Right atrium auricular region (tissue), 2 donors: ENCODE measurements around the gene RBM38. TPM values are rescaled to one million over a fixed set of nuclear protein-coding genes. Genes with fewer than 3 reads are reported as not detected.

ENCODE experiments used
- DNase-seq: peaks from one replicate; pipeline ENCODE4 v3.0.0-alpha.2; 2019; ENCODE audit warnings: low spot score
- H3K27ac ChIP-seq, 2 donors: fragments of 200-600 bp; sonication (generic); 1 replicate in 1 of 2; 2 replicates in 1 of 2; pipeline ENCODE4 v1.5.1; 2016 to 2019
- H3K27me3 ChIP-seq, 2 donors: fragments of 200-600 bp; sonication (generic); one replicate each; pipeline versions ENCODE4 v1.5.1 to v1.6.0; 2017 to 2019
- H3K36me3 ChIP-seq: fragments of 200-600 bp; sonication (generic); one replicate; pipeline ENCODE4 v1.5.1; 2016
- H3K4me1 ChIP-seq, 2 donors: fragments of 200-600 bp; sonication (generic); one replicate each; pipeline versions ENCODE4 v1.5.1 to v1.6.0; 2017 to 2019
- H3K4me3 ChIP-seq, 2 donors: fragments of 200-600 bp; sonication (generic); 1 replicate in 1 of 2; 2 replicates in 1 of 2; pipeline ENCODE4 v1.5.1; 2017 to 2019; ENCODE audit warnings: mild to moderate bottlenecking in 1 of 2, moderate library complexity in 1 of 2
- H3K9me3 ChIP-seq, 2 donors: fragments of 200-600 bp; sonication (generic); one replicate each; pipeline ENCODE4 v1.5.1; 2019
- CTCF ChIP-seq, 2 donors: fragments of 200-600 bp; sonication (generic); IDR thresholded peaks; one replicate each; pipeline ENCODE4 v1.5.1; 2019; ENCODE audit warnings: antibody characterized with exemption in 2 of 2
- total RNA-seq, 2 donors: library from RNA; depleted of rRNA; stranded (reverse); fragments of >200 nt; gene quantifications; one replicate each; pipeline ENCODE4 v1.1.0, GENCODE V29; 2016

Gene RBM38
- total RNA-seq, 2 donors from 2014 or later: 127 to 151 TPM

GRCh38 chr20:57407541-57407956 is 16.4 kb downstream of the RBM38 start:
- Histone ChIP-seq H3K9me3 (no peaks in the 10 kb centered on the region), H3K4me3 (no peak overlapping the region), H3K27ac (peak overlapping the region; percentile 75 to 76), H3K27me3 (no peaks in the 10 kb centered on the region), H3K4me1 (peaks cover 0 to 79% of the 10 kb centered on the region in 2 donors), H3K36me3 (peaks cover 63% of the 10 kb centered on the region)
- no peak for TF ChIP-seq CTCF (IDR thresholded peaks at IDR 0.05)
- DNase-seq: no peak

- Histone ChIP-seq H3K36me3 (peaks cover 57% of the 10 kb centered on the region), H3K9me3 (no peaks in the 10 kb centered on the region), H3K4me3 (no peak overlapping the region), H3K27me3 (no peaks in the 10 kb centered on the region), H3K27ac (peak overlapping the region; percentile 75 to 76), H3K4me1 (peaks cover 0 to 77% of the 10 kb centered on the region in 2 donors)
- no peak for DNase-seq
- TF ChIP-seq CTCF (IDR thresholded peaks at IDR 0.05): no peak
These were observed 16.9 kb downstream of the RBM38 start for GRCh38 chr20:57408131-57408530.

- Histone ChIP-seq H3K27me3 (no peaks in the 10 kb centered on the region), H3K4me3 (no peak overlapping the region), H3K27ac (peak overlapping the region; percentile 75 to 76), H3K4me1 (peaks cover 0 to 72% of the 10 kb centered on the region in 2 donors), H3K9me3 (no peaks in the 10 kb centered on the region), H3K36me3 (peaks cover 54% of the 10 kb centered on the region)
- TF ChIP-seq CTCF (IDR thresholded peaks at IDR 0.05): no peak
- no peak for DNase-seq
These were observed 17.5 kb downstream of the RBM38 start for GRCh38 chr20:57408536-57409233.

GRCh38 chr20:57409316-57409671 is 18.1 kb downstream of the RBM38 start:
- no peak for DNase-seq
- H3K4me1 ChIP-seq: peaks cover 0 to 66% of the 10 kb centered on the region in 2 donors
- H3K27ac ChIP-seq: peak overlapping the region; percentile 75 to 76
- H3K36me3 ChIP-seq: peaks cover 48% of the 10 kb centered on the region
- H3K9me3 ChIP-seq: no peaks in the 10 kb centered on the region
- TF ChIP-seq CTCF (IDR thresholded peaks at IDR 0.05): no peak
- H3K27me3 ChIP-seq: no peaks in the 10 kb centered on the region
- H3K4me3 ChIP-seq: no peak overlapping the region

GRCh38 chr20:57409672-57410397 is 18.6 kb downstream of the RBM38 start:
- DNase-seq: no peak

More at GRCh38 chr20:57409672-57410397, 18.6 kb downstream of the RBM38 start:
- H3K9me3 ChIP-seq: no peaks in the 10 kb centered on the region
- H3K4me3 ChIP-seq: no peak overlapping the region
- peak overlapping the region; percentile 75 to 76 for H3K27ac ChIP-seq
- TF ChIP-seq CTCF (IDR thresholded peaks at IDR 0.05): no peak
- no peaks in the 10 kb centered on the region for H3K27me3 ChIP-seq
- H3K36me3 ChIP-seq: peaks cover 42% of the 10 kb centered on the region
- peaks cover 0 to 61% of the 10 kb centered on the region in 2 donors for H3K4me1 ChIP-seq
